Testis (tissue), 3 donors: Measurements from ENCODE around the gene BBS12. TPM values are rescaled to one million over a fixed set of nuclear protein-coding genes. Genes with fewer than 3 reads are reported as not detected.
"Not testable (repeated sequence)": the region's sequence is repeated elsewhere in the genome, so short reads cannot be mapped to it uniquely, and the experiment has no call there.

Source experiments
- DNase-seq: peaks from one replicate; pipeline ENCODE4 v3.0.0-alpha.2; 2019
- H3K27ac ChIP-seq, 2 donors: fragments of 200-600 bp; sonication (generic); one replicate each; pipeline ENCODE4 v1.5.1; 2019
- H3K27me3 ChIP-seq: fragments of 200-600 bp; sonication (generic); one replicate; pipeline ENCODE4 v1.5.1; 2019
- H3K36me3 ChIP-seq: fragments of 200-600 bp; sonication (generic); one replicate; pipeline ENCODE4 v1.5.1; 2017; ENCODE audit warnings: low read depth; ENCODE audit errors: missing control alignments
- H3K4me1 ChIP-seq: fragments of 200-600 bp; sonication (generic); one replicate; pipeline ENCODE4 v1.5.1; 2019
- H3K4me3 ChIP-seq, 2 donors: fragments of 200-600 bp; sonication (generic); one replicate each; pipeline ENCODE4 v1.5.1; 2017 to 2019
- H3K9me3 ChIP-seq: fragments of 200-600 bp; sonication (generic); one replicate; pipeline ENCODE4 v1.5.1; 2017
- POLR2A ChIP-seq: fragments of 450-650 bp; IDR thresholded peaks from one replicate; pipeline ENCODE4 v1.6.1; 2017; ENCODE audit warnings: antibody characterized with exemption, mild to moderate bottlenecking, moderate library complexity
- WGBS, 2 donors: methylation state at CpG; one replicate each; pipeline ENCODE4 v1.1.5; 2018; 5-methylcytosine and 5-hydroxymethylcytosine counted together
- intact Hi-C: fragments of 100-400 bp; cut with DNase I; formaldehyde crosslinking; loops from one replicate; pipeline ENCODE4 v1.15.1; 2023; ENCODE audit warnings: low total_unique reads
- polyA plus RNA-seq: library from polyadenylated mRNA; stranded (reverse); fragments of 350-450 nt; fragmentation: Illumina TruSeq; extraction: RNeasy Lipid Tissue Mini Kit (QIAGEN cat#74804); gene quantifications from one replicate; pipeline ENCODE4 v1.2.3, GENCODE V29; 2014; ENCODE audit warnings: low read depth, low replicate concordance; ENCODE audit not compliant: insufficient read depth
- total RNA-seq, 2 donors: library from RNA; depleted of rRNA; stranded (reverse); fragments of >200 nt; gene quantifications; one replicate each; pipeline ENCODE4 v1.2.3, GENCODE V29; 2016
- TF ChIP-seq, protein P1 (sequence below), 3 experiments: fragments of 450-650 bp in 2 of 3; fragments of 200-600 bp in 1 of 3; sonication (generic) in 1 of 3; IDR thresholded peaks; one replicate each; pipeline ENCODE4 v1.5.1; 2016 to 2019; ENCODE audit warnings: antibody characterized with exemption in 3 of 3, mild to moderate bottlenecking in 2 of 3, moderate library complexity in 1 of 3

The BBS12 gene
- total and polyA plus RNA-seq, 3 donors from 2014 or later: 5.0 to 15.7 (median 7.5) TPM

DNA sequence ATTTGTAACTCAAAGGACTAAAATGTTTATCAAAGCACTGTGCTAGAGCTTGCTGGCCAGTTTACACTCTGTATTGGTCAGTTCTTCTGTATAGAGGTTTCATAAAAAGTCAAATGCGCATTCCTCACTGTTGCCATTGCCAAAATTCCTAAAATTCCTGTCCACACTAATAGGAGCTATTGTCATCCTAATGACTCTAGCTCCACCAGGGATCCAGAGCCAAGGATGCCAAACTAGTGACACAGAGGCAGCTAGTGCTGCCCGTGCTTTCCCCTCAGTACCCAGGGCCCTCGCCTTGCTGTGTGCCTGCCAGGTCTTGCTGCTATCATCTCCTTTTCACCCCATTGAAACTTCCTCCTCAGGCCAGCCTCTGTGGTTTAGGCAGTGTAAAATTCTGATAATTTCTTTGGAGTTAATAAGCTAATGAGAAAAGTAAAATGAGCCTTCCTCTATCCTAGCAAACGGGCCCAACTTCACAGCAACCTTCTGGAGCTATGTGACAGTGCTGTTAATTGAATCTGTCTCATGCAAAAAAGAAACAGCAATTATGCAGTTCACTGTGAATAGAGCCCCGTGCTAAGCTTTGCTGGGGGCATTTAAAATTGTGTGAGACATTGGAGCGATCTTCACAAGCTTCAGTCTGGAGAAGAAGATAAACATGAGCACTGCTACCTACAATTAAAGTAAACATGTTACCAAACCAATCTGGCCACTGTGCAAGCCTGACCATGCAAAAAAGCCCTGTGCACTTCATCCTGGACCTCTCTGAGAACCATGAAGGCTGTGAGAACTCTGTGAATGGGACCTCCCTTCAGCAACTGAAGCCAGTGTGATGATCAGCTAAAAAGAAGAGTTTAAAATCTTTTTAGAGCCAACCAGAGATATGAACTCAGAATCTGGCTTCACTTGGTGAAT, 51.1 kb downstream of the BBS12 start:
- H3K9me3 ChIP-seq: no peaks in the 10 kb centered on the region
- no peak overlapping the region for H3K4me3 ChIP-seq
- intact Hi-C loops: no loop called here
- H3K27me3 ChIP-seq: no peaks in the 10 kb centered on the region
- WGBS, 2 donors: 26 to 50% methylated on average over 6 of the region's 6 CpGs
- TF ChIP-seq, protein P1, sequence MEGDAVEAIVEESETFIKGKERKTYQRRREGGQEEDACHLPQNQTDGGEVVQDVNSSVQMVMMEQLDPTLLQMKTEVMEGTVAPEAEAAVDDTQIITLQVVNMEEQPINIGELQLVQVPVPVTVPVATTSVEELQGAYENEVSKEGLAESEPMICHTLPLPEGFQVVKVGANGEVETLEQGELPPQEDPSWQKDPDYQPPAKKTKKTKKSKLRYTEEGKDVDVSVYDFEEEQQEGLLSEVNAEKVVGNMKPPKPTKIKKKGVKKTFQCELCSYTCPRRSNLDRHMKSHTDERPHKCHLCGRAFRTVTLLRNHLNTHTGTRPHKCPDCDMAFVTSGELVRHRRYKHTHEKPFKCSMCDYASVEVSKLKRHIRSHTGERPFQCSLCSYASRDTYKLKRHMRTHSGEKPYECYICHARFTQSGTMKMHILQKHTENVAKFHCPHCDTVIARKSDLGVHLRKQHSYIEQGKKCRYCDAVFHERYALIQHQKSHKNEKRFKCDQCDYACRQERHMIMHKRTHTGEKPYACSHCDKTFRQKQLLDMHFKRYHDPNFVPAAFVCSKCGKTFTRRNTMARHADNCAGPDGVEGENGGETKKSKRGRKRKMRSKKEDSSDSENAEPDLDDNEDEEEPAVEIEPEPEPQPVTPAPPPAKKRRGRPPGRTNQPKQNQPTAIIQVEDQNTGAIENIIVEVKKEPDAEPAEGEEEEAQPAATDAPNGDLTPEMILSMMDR (IDR thresholded peaks at IDR 0.05): no peak
- no peak for TF ChIP-seq POLR2A
- H3K27ac ChIP-seq: no peak overlapping the region
- H3K36me3 ChIP-seq: no peaks in the 10 kb centered on the region
- DNase-seq: peak; percentile 30
- H3K4me1 ChIP-seq: peaks cover 11% of the 10 kb centered on the region

DNA sequence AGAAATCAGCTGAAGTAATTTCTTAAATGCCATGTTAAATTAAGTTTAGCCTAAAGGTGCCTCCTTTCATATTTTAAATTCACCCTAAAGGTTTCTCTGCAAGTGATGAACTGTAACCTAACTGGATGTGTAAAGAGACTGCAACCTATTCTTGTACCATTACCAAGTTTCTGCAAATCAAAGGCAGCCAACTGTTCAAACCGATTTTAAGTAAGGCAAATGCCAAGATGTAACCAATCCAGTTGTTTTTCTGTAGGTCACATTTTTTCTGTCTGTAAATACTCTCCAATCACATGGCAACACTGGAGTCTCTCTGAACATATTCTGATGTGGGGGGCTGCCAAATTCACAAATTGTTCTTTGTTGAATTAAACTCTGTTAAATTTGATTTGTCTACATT, 51.8 kb downstream of the BBS12 start:
- peaks cover 11% of the 10 kb centered on the region for H3K4me1 ChIP-seq
- no peaks in the 10 kb centered on the region for H3K27me3 ChIP-seq
- H3K4me3 ChIP-seq: no peak overlapping the region
- no peak overlapping the region for H3K27ac ChIP-seq
- 20 to 63% methylated on average over 1 of the region's 1 CpG for WGBS, 2 donors
- intact Hi-C loops: no loop called here
- no peaks in the 10 kb centered on the region for H3K36me3 ChIP-seq
- DNase-seq: no peak
- no peak for TF ChIP-seq POLR2A
- TF ChIP-seq, protein P1 (IDR thresholded peaks at IDR 0.05): no peak
- no peaks in the 10 kb centered on the region for H3K9me3 ChIP-seq

DNA sequence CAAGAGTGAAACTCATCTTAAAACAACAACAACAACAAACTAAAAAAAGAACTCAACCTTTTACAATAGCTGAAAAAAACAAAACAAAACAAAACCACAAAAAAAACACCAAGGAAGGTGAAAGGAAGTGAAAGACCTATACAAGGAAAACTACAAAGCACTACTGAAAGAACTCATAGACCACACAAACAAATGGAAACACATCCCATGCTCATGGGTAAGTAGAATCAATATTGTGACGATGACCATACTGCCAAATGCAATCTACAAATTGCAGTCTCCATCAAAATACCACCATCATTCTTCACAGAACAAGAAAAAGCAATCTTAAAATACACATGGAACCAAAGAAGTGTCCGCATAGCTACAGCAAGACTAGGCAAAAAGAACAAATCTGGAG, 52.6 kb downstream of the BBS12 start:
- Histone ChIP-seq H3K27me3 (no peaks in the 10 kb centered on the region), H3K4me1 (peaks cover 11% of the 10 kb centered on the region), H3K9me3 (no peaks in the 10 kb centered on the region), H3K27ac (no peak overlapping the region), H3K36me3 (no peaks in the 10 kb centered on the region), H3K4me3 (no peak overlapping the region)
- DNase-seq: no peak
- TF ChIP-seq, protein P1 (IDR thresholded peaks at IDR 0.05): no peak
- TF ChIP-seq POLR2A: no peak
- intact Hi-C loops: no loop called here
- WGBS, 2 donors: 93% methylated on average over 2 of the region's 2 CpGs

DNA sequence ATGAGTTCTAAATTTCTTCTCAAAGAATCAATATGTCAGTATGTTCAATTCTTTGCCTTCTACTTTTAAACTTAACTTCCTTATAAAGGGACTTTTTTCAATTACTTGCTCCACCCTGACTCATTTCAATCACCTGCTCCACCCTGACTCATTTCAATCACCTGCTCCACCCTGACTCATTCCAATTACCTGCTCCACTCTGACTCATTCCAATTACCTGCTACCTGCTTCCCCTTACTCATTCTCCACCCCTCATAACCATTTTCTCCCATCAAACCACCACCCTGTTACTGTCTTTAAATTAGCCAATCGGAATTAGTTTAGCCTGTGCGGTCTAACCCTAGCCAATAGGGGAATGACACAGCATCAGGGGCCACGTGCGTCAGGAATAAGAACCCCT, 53.8 kb downstream of the BBS12 start:
- H3K4me3 ChIP-seq, H3K27me3 ChIP-seq, H3K9me3 ChIP-seq, intact Hi-C loops, H3K36me3 ChIP-seq, DNase-seq, H3K27ac ChIP-seq: not testable (repeated sequence)
- WGBS, 2 donors: 75 to 87% methylated on average over 4 of the region's 4 CpGs
- peaks cover 11% of the 10 kb centered on the region for H3K4me1 ChIP-seq

DNA sequence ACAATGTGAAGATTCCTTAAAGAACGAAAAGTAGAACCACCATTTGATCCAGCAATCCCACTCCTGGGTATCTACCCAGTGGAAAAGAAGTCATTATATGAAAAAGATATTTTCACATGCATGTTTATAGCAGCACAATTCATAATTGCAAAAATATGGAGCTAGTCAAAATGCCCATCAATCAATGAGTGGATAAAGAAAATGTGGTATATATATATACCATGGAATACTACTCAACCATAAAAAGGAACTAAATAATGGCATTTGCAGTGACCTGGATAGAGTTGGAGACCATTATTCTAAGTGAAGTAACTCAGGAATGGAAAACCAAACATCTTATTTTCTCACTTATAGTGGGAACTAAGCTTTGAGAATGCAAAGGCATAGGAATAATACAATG, 54.4 kb downstream of the BBS12 start:
- H3K36me3 ChIP-seq, H3K27ac ChIP-seq, intact Hi-C loops, DNase-seq, H3K9me3 ChIP-seq, H3K4me3 ChIP-seq, H3K27me3 ChIP-seq: not testable (repeated sequence)
- peaks cover 11% of the 10 kb centered on the region for H3K4me1 ChIP-seq
- 87 to 94% methylated on average over 1 of the region's 1 CpG for WGBS, 2 donors

DNA sequence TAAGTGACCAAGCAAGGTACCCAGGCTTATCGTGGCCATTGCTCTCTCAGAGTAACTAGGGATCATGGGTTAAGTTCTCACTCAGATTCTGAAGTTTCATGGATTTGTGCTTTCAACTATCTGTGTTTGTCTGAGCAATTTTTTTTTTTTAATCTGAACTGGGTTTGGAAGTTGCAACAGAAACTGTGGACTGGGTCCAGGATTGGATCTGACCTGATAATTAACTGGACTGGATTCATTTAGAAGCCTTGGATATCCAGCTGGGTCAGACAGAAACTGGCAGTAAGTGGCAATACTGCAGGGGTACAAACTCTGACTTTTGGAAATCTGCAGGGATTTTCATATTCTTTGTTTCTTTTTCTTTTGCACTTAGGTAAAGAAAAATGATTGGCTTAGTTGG, 55.4 kb downstream of the BBS12 start:
- Histone ChIP-seq H3K4me1 (peaks cover 11% of the 10 kb centered on the region), H3K27me3 (no peaks in the 10 kb centered on the region), H3K9me3 (no peaks in the 10 kb centered on the region), H3K4me3 (no peak overlapping the region), H3K27ac (no peak overlapping the region), H3K36me3 (no peaks in the 10 kb centered on the region)
- no peak for TF ChIP-seq POLR2A
- TF ChIP-seq, protein P1 (IDR thresholded peaks at IDR 0.05): no peak
- whole genome bisulfite sequencing, 2 donors: 58 to 70% methylated on average over 1 of the region's 1 CpG
- no peak for DNase-seq
- intact Hi-C loops: no loop called here
